Measurements from ENCODE around the gene BRCA1.
"Not testable (repeated sequence)": the region's sequence is repeated elsewhere in the genome, so short reads cannot be mapped to it uniquely, and the experiment has no call there.

BRCA1 gene

DNA sequence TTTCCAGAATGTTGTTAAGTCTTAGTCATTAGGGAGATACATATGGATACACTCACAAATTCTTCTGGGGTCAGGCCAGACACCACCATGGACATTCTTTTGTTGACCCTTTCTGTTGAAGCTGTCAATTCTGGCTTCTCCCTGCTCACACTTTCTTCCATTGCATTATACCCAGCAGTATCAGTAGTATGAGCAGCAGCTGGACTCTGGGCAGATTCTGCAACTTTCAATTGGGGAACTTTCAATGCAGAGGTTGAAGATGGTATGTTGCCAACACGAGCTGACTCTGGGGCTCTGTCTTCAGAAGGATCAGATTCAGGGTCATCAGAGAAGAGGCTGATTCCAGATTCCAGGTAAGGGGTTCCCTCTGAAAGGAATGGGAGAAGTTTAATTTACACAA is 54.3 kb downstream of the BRCA1 start:
- TF ChIP-seq, protein P1, sequence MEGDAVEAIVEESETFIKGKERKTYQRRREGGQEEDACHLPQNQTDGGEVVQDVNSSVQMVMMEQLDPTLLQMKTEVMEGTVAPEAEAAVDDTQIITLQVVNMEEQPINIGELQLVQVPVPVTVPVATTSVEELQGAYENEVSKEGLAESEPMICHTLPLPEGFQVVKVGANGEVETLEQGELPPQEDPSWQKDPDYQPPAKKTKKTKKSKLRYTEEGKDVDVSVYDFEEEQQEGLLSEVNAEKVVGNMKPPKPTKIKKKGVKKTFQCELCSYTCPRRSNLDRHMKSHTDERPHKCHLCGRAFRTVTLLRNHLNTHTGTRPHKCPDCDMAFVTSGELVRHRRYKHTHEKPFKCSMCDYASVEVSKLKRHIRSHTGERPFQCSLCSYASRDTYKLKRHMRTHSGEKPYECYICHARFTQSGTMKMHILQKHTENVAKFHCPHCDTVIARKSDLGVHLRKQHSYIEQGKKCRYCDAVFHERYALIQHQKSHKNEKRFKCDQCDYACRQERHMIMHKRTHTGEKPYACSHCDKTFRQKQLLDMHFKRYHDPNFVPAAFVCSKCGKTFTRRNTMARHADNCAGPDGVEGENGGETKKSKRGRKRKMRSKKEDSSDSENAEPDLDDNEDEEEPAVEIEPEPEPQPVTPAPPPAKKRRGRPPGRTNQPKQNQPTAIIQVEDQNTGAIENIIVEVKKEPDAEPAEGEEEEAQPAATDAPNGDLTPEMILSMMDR (conservative IDR thresholded peaks at IDR 0.05; ENCODE audit: low read depth, low read length), result no peak
- peak; percentile 36 for DNase-seq (ENCODE audit: low read depth)
- no peak overlapping the region for H3K4me3 ChIP-seq (ENCODE audit: low read depth, low read length)

DNA sequence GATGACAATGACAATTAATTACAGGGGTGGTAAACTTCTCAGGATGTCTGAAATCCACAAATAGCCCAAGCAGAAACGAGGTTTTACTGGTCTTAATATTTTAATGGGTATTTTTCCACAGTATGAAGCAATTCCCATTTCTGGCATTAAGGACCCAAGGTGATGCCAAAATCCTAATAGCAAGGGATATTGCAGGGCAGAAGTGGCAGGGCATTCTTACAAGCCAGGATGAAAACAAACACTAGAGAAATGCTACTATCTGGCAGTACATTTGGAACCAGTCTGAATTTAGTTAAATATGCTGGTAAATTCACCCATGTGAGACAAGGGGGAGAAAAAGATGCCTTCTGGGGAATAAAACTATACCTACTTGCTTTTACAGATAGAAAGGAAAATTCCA is 54.9 kb downstream of the BRCA1 start:
- H3K4me3 ChIP-seq (ENCODE audit: low read depth, low read length), result no peak overlapping the region
- DNase-seq (ENCODE audit: low read depth), result no peak
- TF ChIP-seq, protein P1 (conservative IDR thresholded peaks at IDR 0.05; ENCODE audit: low read depth, low read length), result no peak

DNA sequence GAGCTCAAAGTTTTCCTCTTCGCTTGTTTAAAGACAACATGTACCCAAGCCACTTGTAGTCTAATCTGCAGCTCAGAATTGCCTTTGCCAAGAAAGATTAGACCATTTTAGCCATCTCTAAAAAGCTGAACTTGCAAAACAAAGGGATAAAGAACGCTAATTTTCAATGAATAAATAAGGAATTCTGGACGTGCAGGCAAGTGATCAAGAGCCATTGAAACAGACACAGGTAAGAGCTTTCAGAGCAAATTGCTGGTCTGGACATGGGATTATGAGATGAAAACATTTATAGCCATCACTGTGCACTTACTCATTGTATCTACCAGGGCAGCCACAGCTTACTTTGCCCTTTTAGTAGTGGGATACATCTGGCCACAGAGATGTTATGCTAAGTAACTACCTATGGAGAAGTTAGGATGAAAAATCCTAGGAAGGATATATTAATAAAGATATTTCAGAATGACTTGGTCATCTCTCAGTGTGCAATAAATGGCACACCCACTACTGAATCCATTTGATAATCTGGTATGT is 55.7 kb downstream of the BRCA1 start:
- TF ChIP-seq, protein P1 (conservative IDR thresholded peaks at IDR 0.05; ENCODE audit: low read depth, low read length), result no peak
- H3K4me3 ChIP-seq (ENCODE audit: low read depth, low read length), result no peak overlapping the region
- DNase-seq (ENCODE audit: low read depth), result no peak

DNA sequence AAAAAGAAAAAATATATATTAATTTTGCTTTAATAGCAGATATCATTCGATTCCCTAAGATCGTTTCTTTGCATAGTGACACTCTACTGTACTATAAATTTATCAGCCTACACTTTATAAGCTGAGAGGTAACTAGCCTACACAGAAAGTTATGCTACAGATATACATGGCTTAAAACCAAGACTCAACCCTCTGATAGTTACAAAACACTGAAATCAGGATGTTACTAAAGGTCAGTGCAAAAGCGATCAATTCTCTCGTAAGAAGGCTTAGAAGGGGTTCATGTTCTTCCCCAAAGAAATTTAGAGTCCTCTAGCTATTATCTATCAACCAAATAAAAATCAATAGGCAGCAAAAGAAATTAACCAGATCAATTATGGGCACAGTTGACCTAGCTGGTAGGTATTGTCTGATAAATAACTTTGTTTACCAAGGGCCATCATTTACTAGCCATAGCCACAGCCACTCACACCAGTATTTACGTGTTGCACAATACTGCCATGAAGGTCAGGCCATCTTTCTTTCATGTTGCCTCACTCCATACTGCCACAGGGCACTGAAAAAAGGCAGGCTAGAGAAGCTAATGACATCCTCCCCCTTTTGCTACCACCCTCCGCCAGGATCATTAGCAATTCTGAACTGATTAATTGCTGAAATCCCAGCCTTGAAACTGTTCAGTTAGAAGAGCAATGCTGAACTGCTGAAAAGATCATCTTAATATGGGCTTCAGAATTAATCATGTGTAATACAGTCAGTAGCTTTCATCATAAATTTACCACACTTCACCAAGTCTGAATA is 56.4 kb downstream of the BRCA1 start:
- H3K4me3 ChIP-seq (ENCODE audit: low read depth, low read length), result no peak overlapping the region
- peak; percentile 12 for DNase-seq (ENCODE audit: low read depth)
- TF ChIP-seq, protein P1 (conservative IDR thresholded peaks at IDR 0.05; ENCODE audit: low read depth, low read length), result no peak

DNA sequence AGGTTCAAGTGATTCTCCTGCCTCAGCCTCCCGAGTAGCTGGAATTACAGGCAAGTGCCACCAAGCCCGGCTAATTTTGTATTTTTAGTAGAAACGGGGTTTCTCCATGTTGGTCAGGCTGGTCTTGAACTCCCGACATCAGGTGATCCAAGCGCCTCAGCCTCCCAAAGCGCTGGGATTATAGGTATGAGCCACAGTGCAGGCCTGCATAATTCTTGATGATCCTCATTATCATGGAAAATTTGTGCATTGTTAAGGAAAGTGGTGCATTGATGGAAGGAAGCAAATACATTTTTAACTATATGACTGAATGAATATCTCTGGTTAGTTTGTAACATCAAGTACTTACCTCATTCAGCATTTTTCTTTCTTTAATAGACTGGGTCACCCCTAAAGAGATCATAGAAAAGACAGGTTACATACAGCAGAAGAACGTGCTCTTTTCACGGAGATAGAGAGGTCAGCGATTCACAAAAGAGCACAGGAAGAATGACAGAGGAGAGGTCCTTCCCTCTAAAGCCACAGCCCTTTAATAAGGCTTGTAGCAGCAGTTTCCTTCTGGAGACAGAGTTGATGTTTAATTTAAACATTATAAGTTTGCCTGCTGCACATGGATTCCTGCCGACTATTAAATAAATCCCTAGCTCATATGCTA is 62.1 kb downstream of the BRCA1 start:
- DNase-seq (ENCODE audit: low read depth), result no peak
- H3K4me3 ChIP-seq (ENCODE audit: low read depth, low read length), result no peak overlapping the region
- TF ChIP-seq, protein P1 (conservative IDR thresholded peaks at IDR 0.05; ENCODE audit: low read depth, low read length), result no peak

DNA sequence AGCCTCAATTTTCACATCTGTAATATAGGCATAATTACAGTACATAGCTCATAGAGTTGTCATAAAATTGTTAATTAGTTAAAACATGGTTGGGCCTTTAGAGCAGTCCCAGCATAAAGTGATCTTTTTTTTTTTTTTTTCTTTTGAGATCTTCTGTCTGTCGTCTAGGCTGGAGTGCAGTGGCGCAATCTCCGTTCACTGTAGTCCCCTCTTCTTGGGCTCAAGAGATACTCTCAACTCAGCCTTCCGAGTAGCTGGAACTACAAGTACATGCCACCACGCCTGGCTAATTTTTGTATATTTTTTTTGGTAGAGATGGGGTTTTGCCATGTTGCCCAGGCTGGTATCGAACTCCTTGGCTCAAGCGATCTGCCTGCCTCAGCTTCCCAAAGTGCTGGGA is 69.1 kb downstream of the BRCA1 start:
- TF ChIP-seq, protein P1 (conservative IDR thresholded peaks at IDR 0.05; ENCODE audit: low read depth, low read length), result no peak
- no peak overlapping the region for H3K4me3 ChIP-seq (ENCODE audit: low read depth, low read length)
- DNase-seq (ENCODE audit: low read depth), result no peak

DNA sequence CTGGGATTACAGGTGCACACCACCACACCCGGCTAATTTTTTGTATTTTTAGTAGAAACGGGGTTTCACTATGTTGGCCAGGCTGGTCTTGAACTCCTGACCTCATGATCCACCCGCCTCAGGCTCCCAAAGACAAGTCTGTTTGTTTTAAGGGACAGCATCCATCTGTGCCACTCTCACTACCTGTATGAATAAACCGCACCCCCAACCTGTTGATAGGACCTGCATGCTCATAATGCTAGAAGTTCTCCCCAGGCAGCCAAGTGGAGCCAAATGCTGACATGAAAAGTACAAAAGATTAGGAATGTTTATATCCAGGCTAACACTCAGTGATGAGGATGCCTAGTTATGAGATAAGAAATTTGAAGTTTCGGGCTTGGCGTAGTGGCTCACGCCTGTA is 72.2 kb downstream of the BRCA1 start:
- DNase-seq (ENCODE audit: low read depth); H3K4me3 ChIP-seq (ENCODE audit: low read depth, low read length): not testable (repeated sequence)

Data from choroid plexus epithelial cell (primary cell).